CD4-positive, alpha-beta T cell treated with Interleukin-4 for 4 hours (primary cell): ENCODE measurements around the gene GABRG2.

Experiments
- DNase-seq: peaks from one replicate; pipeline ENCODE4 v3.0.0-alpha.2; 2020

The GABRG2 gene

GRCh38 chr5:162196351-162196750 is 128.8 kb downstream of the GABRG2 start:
- no peak for DNase-seq

DNA sequence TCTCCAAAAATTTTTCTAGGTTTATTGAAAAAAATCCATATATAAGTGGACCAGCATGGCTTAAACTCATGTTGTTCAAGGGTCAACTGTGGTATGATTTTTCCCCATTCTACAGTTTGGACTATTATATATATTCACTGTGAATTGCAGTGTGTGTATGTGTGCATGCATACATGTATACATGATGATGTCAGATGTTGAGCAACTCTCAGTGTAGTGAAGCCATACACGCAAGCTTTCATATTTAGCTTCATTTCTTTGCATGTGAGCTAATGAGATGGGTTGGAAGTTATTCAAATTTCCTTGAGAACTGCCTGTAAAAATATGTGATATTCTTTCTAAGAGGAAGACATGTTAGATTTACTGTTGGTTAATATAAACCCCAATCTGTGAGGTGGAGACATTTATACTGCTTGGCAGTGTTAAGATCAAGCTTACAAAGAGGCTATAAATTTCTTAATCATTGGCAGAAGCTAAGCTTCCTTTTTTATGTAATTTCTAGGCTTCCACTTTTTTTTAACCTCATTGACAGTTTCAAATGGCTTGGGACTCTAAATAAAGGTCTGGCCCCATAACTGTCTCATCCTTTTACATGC is 134.8 kb downstream of the GABRG2 start:
- DNase-seq = no peak
